ENCODE data around the gene KCNK3. TPM values are rescaled to one million over a fixed set of nuclear protein-coding genes. Genes with fewer than 3 reads are reported as not detected.

Gene KCNK3
- total RNA-seq, 2 experiments from 2014 or later: not detected

DNA sequence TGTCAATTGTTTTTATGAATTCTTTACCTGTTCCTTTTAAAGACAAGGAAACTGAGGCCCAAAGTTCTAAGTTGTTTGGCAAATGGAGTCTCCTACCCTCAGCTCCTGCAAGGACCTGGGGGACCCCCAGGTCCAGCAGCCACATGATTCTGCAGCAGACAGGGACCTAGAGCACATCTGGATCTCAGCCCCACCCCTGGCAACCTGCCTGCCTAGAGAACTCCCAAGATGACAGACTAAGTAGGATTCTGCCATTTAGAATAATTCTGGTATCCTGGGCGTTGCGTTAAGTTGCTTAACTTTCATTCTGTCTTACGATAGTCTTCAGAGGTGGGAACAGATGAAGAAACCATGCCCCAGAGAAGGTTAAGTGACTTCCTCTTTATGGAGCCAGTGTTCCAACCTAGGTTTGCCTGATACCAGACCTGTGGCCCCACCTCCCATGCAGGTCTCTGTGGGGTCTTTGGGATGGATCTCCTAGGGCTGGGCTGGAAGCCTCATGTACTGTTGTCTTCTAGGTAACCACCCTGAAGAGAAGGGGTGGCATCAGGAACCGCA lies 87.8 kb downstream of the KCNK3 start:
- CTCF ChIA-PET: interaction anchor here (0.7 kb wide), 1 partner anchor 204 kb away, joined by 3 read pairs; no protein-coding TSS in a partner anchor
- H3K4me3 Mint-ChIP-seq: no peak overlapping the region
- intact Hi-C loops (cut with micrococcal nuclease): no loop called here

More for the DNA sequence above, 87.8 kb downstream of the KCNK3 start:
- Mint-ChIP-seq H3K36me3 (ENCODE audit: low read depth) (peaks cover 24% of the 10 kb centered on the region), H3K27me3 (no peaks in the 10 kb centered on the region), H3K27ac (no peak overlapping the region), H3K4me1 (ENCODE audit: low read depth) (peaks cover 8% of the 10 kb centered on the region), H3K9me3 (no peaks in the 10 kb centered on the region)
- DNase-seq (no peak), ATAC-seq (no peak)
- TF ChIP-seq, protein P1, sequence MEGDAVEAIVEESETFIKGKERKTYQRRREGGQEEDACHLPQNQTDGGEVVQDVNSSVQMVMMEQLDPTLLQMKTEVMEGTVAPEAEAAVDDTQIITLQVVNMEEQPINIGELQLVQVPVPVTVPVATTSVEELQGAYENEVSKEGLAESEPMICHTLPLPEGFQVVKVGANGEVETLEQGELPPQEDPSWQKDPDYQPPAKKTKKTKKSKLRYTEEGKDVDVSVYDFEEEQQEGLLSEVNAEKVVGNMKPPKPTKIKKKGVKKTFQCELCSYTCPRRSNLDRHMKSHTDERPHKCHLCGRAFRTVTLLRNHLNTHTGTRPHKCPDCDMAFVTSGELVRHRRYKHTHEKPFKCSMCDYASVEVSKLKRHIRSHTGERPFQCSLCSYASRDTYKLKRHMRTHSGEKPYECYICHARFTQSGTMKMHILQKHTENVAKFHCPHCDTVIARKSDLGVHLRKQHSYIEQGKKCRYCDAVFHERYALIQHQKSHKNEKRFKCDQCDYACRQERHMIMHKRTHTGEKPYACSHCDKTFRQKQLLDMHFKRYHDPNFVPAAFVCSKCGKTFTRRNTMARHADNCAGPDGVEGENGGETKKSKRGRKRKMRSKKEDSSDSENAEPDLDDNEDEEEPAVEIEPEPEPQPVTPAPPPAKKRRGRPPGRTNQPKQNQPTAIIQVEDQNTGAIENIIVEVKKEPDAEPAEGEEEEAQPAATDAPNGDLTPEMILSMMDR (IDR thresholded peaks at IDR 0.05): no peak
- POLR2A ChIA-PET: interaction anchor here (0.6 kb wide), 1 partner anchor 911 kb away, joined by 4 read pairs; no protein-coding TSS in a partner anchor

Other genes with a start within 250 kb of the KCNK3 start
- gene OTOF, start 214.6 kb upstream of the KCNK3 start, total RNA-seq: under 1 TPM; 0.60 to 0.81 TPM
- gene CIB4, start 51.4 kb upstream of the KCNK3 start, total RNA-seq: not detected
- gene SLC35F6, start 71.6 kb downstream of the KCNK3 start, total RNA-seq: 1 to 10 TPM; 4.2 to 4.6 TPM
- 10 to 100 TPM; 32.5 to 33.6 TPM for gene CENPA, start 93.3 kb downstream of the KCNK3 start, total RNA-seq
- gene DPYSL5, start 155.4 kb downstream of the KCNK3 start, total RNA-seq: not detected